GM19099 (cell line): Measurements from ENCODE around the gene PSMG2.

Experiments used
- POLR2A ChIP-seq: IDR thresholded peaks from 3 replicates; pipeline ENCODE4 v1.6.1; 2011; ENCODE audit warnings: low read depth; ENCODE audit not compliant: insufficient read length; ENCODE audit errors: extremely low read depth

The PSMG2 gene

GRCh38 chr18:12748671-12749070 lies 45.8 kb downstream of the PSMG2 start:
- TF ChIP-seq POLR2A, result no peak

- no peak for TF ChIP-seq POLR2A
Observed at GRCh38 chr18:12749121-12749520, 46.3 kb downstream of the PSMG2 start.

DNA sequence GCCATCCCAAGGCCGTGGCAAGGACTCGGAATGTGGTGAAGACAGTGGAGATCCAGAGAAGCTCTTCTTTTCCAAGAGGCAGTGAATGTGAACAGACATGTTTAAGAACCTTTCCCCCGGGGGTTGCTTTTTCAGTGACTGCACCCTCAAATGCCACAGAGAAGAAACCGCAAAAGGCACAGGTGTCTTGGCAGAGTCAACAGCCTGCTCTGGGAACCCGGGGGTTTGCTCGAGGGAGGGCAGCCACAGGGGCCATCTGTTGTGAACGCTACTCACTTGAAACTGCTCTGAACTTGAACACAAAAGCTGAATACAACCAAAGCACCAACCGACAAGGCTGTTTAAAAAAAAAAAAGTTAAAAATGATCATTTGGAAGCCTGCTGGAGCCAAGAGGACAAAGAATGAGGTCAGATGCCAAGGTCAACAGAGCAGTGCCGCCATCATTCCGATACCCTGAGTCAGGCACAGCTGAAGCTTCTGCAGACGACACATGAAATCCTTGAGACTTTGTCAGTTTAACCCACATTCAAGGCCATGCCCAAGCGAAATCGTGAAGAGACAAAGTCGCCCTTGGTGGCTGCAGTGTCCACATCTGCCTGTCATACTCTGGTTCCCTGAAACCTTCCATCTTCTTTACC lies 47.4 kb downstream of the PSMG2 start:
- TF ChIP-seq POLR2A, result no peak

GRCh38 chr18:12750715-12751502 lies 48.1 kb downstream of the PSMG2 start:
- TF ChIP-seq POLR2A, result no peak

DNA sequence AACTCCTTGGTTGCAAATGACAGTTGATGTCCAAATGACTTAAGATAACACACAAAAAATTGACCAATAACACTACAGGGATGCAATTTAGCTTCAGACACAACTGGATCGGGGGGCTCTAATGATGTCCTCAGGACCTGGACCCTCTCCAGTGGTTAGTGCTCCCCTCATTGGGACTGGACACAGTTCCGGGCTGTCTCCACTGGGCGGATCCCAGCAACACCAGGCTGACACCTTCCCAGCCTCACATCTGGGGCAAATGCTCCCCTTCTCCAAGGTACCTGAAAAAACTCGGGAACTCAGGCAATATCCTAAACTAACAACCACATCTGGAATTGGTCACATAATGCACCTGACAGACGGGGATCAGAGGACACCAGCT lies 48.7 kb downstream of the PSMG2 start:
- no peak for TF ChIP-seq POLR2A

- no peak for TF ChIP-seq POLR2A
Observed at GRCh38 chr18:12751891-12752290, 49.0 kb downstream of the PSMG2 start.

DNA sequence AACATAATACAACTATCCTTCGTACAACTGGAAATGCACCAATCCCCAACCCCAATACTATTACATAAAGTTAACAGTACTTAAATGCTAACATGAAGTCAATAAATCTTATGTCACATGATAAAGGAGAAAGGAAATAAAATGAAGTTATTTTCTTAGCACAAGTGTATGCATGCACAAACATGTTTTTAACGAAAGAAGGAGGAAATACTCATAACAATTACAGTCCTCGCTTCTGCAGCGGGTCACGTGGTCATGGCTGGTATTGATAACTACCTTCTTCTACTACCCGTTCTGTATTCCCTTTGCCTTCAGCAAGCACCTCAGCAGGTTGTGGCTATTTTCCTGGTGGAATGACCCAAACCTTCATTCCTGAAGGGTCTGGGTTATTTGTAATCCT lies 51.7 kb downstream of the PSMG2 start:
- no peak for TF ChIP-seq POLR2A

DNA sequence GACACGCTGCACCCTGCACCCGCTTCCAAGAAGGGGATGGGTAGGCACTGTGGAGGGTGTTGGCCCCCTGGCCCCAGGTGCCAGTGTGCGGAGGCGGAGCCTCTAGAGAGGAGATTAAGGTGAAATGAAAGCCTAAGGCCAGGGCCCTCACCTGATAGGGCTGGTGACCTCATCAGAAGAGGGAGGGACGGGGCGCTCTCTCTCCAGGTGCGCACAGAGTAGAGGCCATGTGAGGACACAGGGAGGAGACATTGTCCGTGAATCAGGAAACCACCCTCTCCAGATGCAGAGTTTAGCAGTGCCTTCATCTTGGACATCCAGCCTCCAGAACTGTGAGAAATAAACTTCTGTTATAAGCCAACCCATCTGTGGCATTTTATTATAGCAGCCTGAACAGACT lies 62.3 kb downstream of the PSMG2 start:
- no peak for TF ChIP-seq POLR2A

GRCh38 chr18:12765586-12765985 lies 62.7 kb downstream of the PSMG2 start:
- TF ChIP-seq POLR2A, result no peak

DNA sequence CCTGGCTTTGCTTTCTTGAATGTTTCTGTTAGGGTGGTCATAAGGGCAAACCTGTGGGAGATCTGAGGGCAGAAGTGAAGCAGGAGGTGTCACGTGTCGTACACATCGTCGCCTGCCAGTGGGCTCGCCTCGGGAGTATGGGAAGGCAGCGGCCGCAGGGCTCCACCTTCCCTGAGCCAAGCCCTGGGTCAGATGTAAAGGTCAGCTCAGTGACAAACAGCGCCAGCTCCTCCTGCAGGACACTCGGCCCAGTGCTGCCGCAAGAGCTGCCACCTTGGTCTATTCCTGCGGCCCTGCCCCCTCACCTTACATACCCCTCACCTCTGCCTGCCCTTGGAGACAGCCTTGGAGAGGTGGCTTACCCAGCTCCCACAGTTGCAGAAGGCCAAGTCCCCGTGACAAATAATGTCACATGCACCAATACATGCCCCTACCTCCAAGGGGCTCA lies 64.2 kb downstream of the PSMG2 start:
- no peak for TF ChIP-seq POLR2A

- TF ChIP-seq POLR2A, result no peak
Observed at GRCh38 chr18:12767580-12768155, 64.8 kb downstream of the PSMG2 start.

DNA sequence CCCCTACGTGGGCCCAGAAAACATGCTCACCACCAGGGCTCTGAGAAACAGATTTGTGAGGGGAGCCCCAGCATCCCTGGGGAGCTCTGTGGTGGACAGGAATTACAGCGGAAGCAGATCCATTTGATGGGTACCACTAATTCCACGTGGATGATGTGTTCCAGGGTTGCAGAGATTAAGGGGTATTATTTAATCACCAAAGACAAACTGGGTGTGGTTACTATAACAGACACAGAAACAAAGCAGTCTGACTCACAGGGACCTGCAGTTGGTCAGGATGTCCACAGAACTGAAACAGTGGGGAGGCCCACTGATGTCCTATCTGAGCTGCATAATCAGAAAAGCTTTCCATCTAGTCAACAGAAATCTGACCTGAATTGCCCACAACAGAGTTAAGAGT lies 65.8 kb downstream of the PSMG2 start:
- no peak for TF ChIP-seq POLR2A

- TF ChIP-seq POLR2A, result no peak
Observed at GRCh38 chr18:12769136-12769535, 66.3 kb downstream of the PSMG2 start.

- no peak for TF ChIP-seq POLR2A
Observed at GRCh38 chr18:12769644-12770440, 67.0 kb downstream of the PSMG2 start.
